B cell (primary cell): ENCODE data around the gene GNAS. TPM values are rescaled to one million over a fixed set of nuclear protein-coding genes. Genes with fewer than 3 reads are reported as not detected.

ENCODE experiments used
- ATAC-seq: fragments of 200-7000 bp; cut with Tn5 transposase; one replicate; pipeline ENCODE4 v1.10.0; 2021; ENCODE audit warnings: low read depth, mild to moderate bottlenecking, moderate number of reproducible peaks, moderate library complexity
- CTCF ChIA-PET: fragments of 350-600 bp; sonication (Branson Sonifier 250); formaldehyde crosslinking; loops from one replicate; lab custom pipeline; 2021; ENCODE audit warnings: antibody characterized with exemption, inconsistent platforms; lab: Charles Lee
- POLR2A ChIA-PET: fragments of 350-600 bp; sonication (Branson Sonifier 250); formaldehyde crosslinking; loops from one replicate; lab custom pipeline; 2021; ENCODE audit warnings: antibody characterized with exemption; lab: Charles Lee
- DNase-seq: peaks from one replicate; pipeline ENCODE4 v3.0.0; 2013
- H2AFZ ChIP-seq: 2 replicates; pipeline ENCODE4 v1.6.1; 2012; ENCODE audit warnings: mild to moderate bottlenecking, low read depth, low read length; ENCODE audit not compliant: insufficient read depth, poor library complexity, severe bottlenecking
- H3K27ac ChIP-seq, 2 donors: 1 replicate in 1 of 2; 2 replicates in 1 of 2; pipeline ENCODE4 v1.5.1; 2012 to 2013; ENCODE audit warnings: low read length in 2 of 2, mild to moderate bottlenecking in 2 of 2, moderate library complexity in 1 of 2
- H3K27me3 ChIP-seq, 4 experiments: fragments of 200-600 bp in 1 of 4; sonication (generic) in 1 of 4; replicated peaks in 1 of 4; 1 replicate in 2 of 4; 2 replicates in 2 of 4; pipeline versions ENCODE4 v1.6.1 to v1.7.0; 2013 to 2016; ENCODE audit warnings: low read length in 3 of 4, mild to moderate bottlenecking in 2 of 4, mixed read lengths in 1 of 4, moderate library complexity in 1 of 4; ENCODE audit not compliant: insufficient read depth in 4 of 4, control insufficient read depth in 3 of 4; ENCODE audit errors: control extremely low read depth in 1 of 4
- H3K36me3 ChIP-seq, 2 experiments: replicated peaks in 1 of 2; 1 replicate in 1 of 2; 2 replicates in 1 of 2; pipeline versions ENCODE4 v1.6.1 to v1.7.1; 2013; ENCODE audit warnings: low read length in 1 of 2; ENCODE audit not compliant: insufficient read depth in 2 of 2, control insufficient read depth in 1 of 2; ENCODE audit errors: control extremely low read depth in 1 of 2, extremely low read depth in 1 of 2
- H3K4me1 ChIP-seq, 2 donors: fragments of 200-600 bp in 1 of 2; sonication (generic) in 1 of 2; 1 replicate in 1 of 2; 2 replicates in 1 of 2; pipeline versions ENCODE4 v1.5.1 to v1.6.1; 2013 to 2017; ENCODE audit warnings: low read length in 2 of 2; ENCODE audit not compliant: control insufficient read depth in 2 of 2, insufficient read depth in 2 of 2
- H3K4me2 ChIP-seq: replicated peaks from 2 replicates; pipeline ENCODE3; 2012; ENCODE audit warnings: mild to moderate bottlenecking, low read depth, low read length; ENCODE audit not compliant: poor library complexity, severe bottlenecking
- H3K4me3 ChIP-seq, 5 experiments: fragments of 200-600 bp in 1 of 5; sonication (generic) in 1 of 5; 1 replicate in 3 of 5; 2 replicates in 2 of 5; pipeline versions ENCODE4 v1.5.1 to v1.7.0; 2011 to 2016; ENCODE audit warnings: low read length in 4 of 5, mild to moderate bottlenecking in 4 of 5, low read depth in 2 of 5, control low read depth in 1 of 5, moderate library complexity in 1 of 5; ENCODE audit not compliant: insufficient read depth in 1 of 5; ENCODE audit errors: control extremely low read depth in 1 of 5, extremely low read depth in 1 of 5
- H3K79me2 ChIP-seq: fragments of 200-600 bp; sonication (generic); one replicate; pipeline ENCODE4 v1.6.0; 2016; ENCODE audit warnings: low read length; ENCODE audit not compliant: control insufficient read depth, insufficient read depth
- H3K9ac ChIP-seq: fragments of 200-600 bp; sonication (generic); 2 replicates; pipeline ENCODE4 v1.6.1; 2017; ENCODE audit warnings: mild to moderate bottlenecking, low read length, moderate library complexity
- H3K9me3 ChIP-seq, 3 donors: one replicate each; pipeline versions ENCODE4 v1.6.1 to v1.7.1; 2013; ENCODE audit warnings: low read length in 2 of 3; ENCODE audit not compliant: control insufficient read depth in 2 of 3, insufficient read depth in 1 of 3; ENCODE audit errors: control extremely low read depth in 1 of 3
- H4K20me1 ChIP-seq: 2 replicates; pipeline ENCODE4 v1.6.0; 2012; ENCODE audit warnings: mild to moderate bottlenecking, low read length; ENCODE audit not compliant: insufficient read depth, control insufficient read depth, poor library complexity, severe bottlenecking
- H3K27ac Mint-ChIP-seq: one replicate; pipeline ENCODE4 v1.8.0; 2021; ENCODE audit warnings: mixed read lengths
- H3K27me3 Mint-ChIP-seq: one replicate; pipeline ENCODE4 v1.8.0; 2021; ENCODE audit warnings: mixed read lengths
- H3K4me1 Mint-ChIP-seq: one replicate; pipeline ENCODE4 v1.8.0; 2021; ENCODE audit warnings: mixed read lengths
- H3K4me3 Mint-ChIP-seq: one replicate; pipeline ENCODE4 v1.8.0; 2021; ENCODE audit warnings: mixed read lengths
- H3K9me3 Mint-ChIP-seq: one replicate; pipeline ENCODE4 v1.8.0; 2022; ENCODE audit warnings: mixed read lengths; ENCODE audit not compliant: insufficient read depth
- EZH2 ChIP-seq: IDR thresholded peaks from 2 replicates; pipeline ENCODE4 v1.6.1; 2012; ENCODE audit warnings: borderline replicate concordance, low read depth, mild to moderate bottlenecking, moderate library complexity, low read length; ENCODE audit not compliant: insufficient read depth, poor library complexity, severe bottlenecking
- WGBS: methylation state at CpG from one replicate; pipeline ENCODE4 v1.1.5; 2013; ENCODE audit warnings: missing lambda C conversion rate; ENCODE audit not compliant: insufficient coverage; 5-methylcytosine and 5-hydroxymethylcytosine counted together
- intact Hi-C: fragments of 100-400 bp; cut with micrococcal nuclease; formaldehyde crosslinking; loops from one replicate; pipeline ENCODE4 v1.10.0; 2022
- polyA plus RNA-seq: library from polyadenylated mRNA; depleted of rRNA; stranded (reverse); fragments of >200 nt; gene quantifications from 2 replicates; pipeline ENCODE4 v1.2.3, GENCODE V29; 2012
- total RNA-seq, 2 donors: library from RNA; stranded (reverse); fragments of 120-200 nt in 1 of 2; gene quantifications; 1 replicate in 1 of 2; 2 replicates in 1 of 2; pipeline versions ENCODE4 v1.2.3 to v1.2.4, GENCODE V29; 2013 to 2022
- TF ChIP-seq, protein P1 (sequence below): fragments of 200-600 bp; IDR thresholded peaks from one replicate; pipeline ENCODE4 v1.8.0; 2022; ENCODE audit warnings: antibody characterized with exemption, mild to moderate bottlenecking

GNAS gene
- total and polyA plus RNA-seq, 2 donors (not counting 1 experiment from before 2014, with no cell fraction given): 714 to 1,181 TPM

GRCh38 chr20:58950603-58951002 is 98.1 kb downstream of the GNAS start:
- H3K79me2 ChIP-seq: no peaks in the 10 kb centered on the region
- peaks cover 8 to 9% of the 10 kb centered on the region in 2 donors for H3K4me1 ChIP-seq
- H4K20me1 ChIP-seq: no peaks in the 10 kb centered on the region
- peaks cover 0 to 4% (median 0%) of the 10 kb centered on the region in 4 experiments for H3K27me3 ChIP-seq
- TF ChIP-seq, protein P1, sequence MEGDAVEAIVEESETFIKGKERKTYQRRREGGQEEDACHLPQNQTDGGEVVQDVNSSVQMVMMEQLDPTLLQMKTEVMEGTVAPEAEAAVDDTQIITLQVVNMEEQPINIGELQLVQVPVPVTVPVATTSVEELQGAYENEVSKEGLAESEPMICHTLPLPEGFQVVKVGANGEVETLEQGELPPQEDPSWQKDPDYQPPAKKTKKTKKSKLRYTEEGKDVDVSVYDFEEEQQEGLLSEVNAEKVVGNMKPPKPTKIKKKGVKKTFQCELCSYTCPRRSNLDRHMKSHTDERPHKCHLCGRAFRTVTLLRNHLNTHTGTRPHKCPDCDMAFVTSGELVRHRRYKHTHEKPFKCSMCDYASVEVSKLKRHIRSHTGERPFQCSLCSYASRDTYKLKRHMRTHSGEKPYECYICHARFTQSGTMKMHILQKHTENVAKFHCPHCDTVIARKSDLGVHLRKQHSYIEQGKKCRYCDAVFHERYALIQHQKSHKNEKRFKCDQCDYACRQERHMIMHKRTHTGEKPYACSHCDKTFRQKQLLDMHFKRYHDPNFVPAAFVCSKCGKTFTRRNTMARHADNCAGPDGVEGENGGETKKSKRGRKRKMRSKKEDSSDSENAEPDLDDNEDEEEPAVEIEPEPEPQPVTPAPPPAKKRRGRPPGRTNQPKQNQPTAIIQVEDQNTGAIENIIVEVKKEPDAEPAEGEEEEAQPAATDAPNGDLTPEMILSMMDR: no peak
- no peak for TF ChIP-seq EZH2
- ChIA-PET POLR2A (no interaction called here), CTCF (interaction anchor here (0.7 kb wide), 1 partner anchor 275 kb away, joined by 3 read pairs; no protein-coding TSS in a partner anchor)
- no peak overlapping the region for H3K27ac Mint-ChIP-seq
- no peaks in the 10 kb centered on the region for H3K9me3 Mint-ChIP-seq
- 100% methylated on average over 3 of the region's 5 CpGs for WGBS
- DNase-seq (no peak), ATAC-seq (no peak)
- H3K9ac ChIP-seq: no peak overlapping the region
- H3K4me3 Mint-ChIP-seq: no peak overlapping the region
- H3K27me3 Mint-ChIP-seq: no peaks in the 10 kb centered on the region
- intact Hi-C loops: no loop called here
- no peak overlapping the region for H3K4me3 ChIP-seq
- H3K4me1 Mint-ChIP-seq: peaks cover 7% of the 10 kb centered on the region
- H3K36me3 ChIP-seq: no peaks in the 10 kb centered on the region
- no peaks in the 10 kb centered on the region for H3K9me3 ChIP-seq
- no peak overlapping the region for H3K27ac ChIP-seq
- H3K4me2 ChIP-seq: no peak overlapping the region
- no peak overlapping the region for H2AFZ ChIP-seq

DNA sequence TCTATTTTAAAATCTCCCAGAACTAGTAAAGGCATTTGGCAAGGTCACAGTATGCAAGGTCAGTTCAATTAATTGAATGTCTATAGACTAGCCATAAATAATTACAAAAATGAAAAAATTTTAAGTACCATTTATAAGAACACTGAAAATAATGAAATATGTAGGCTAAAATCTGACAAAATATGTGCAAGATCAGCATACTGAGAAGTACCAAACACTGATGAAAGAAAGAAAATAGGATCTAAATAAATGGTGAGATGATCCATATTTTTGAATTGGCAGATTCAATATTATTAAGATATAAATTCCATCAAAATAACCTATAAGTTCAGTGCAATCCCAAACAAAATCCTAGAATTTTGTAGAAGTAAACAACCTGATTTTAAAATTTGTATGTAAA is 100.5 kb downstream of the GNAS start:
- DNase-seq (no peak), ATAC-seq (no peak)
- Histone ChIP-seq H3K27me3 (peaks cover 0 to 4% (median 0%) of the 10 kb centered on the region in 4 experiments), H3K36me3 (no peaks in the 10 kb centered on the region), H3K9me3 (no peaks in the 10 kb centered on the region), H2AFZ (no peak overlapping the region), H3K4me3 (no peak overlapping the region), H3K4me2 (no peak overlapping the region), H3K9ac (no peak overlapping the region), H3K27ac (no peak overlapping the region), H3K79me2 (no peaks in the 10 kb centered on the region), H4K20me1 (no peaks in the 10 kb centered on the region), H3K4me1 (no peaks in the 10 kb centered on the region)
- no peak overlapping the region for H3K27ac Mint-ChIP-seq
- ChIA-PET POLR2A (no interaction called here), CTCF (no interaction called here)
- no peak overlapping the region for H3K4me3 Mint-ChIP-seq
- H3K9me3 Mint-ChIP-seq: no peaks in the 10 kb centered on the region
- TF ChIP-seq EZH2: no peak
- TF ChIP-seq, protein P1: no peak
- H3K4me1 Mint-ChIP-seq: no peaks in the 10 kb centered on the region
- H3K27me3 Mint-ChIP-seq: peaks cover 3% of the 10 kb centered on the region
- intact Hi-C loops: no loop called here
